Activated CD8-positive, alpha-beta memory T cell treated with anti-CD3 and anti-CD28 coated beads, Interleukin-2, amount 10 ng/mL, durations not matched to agents 7 days and 5 days (primary cell): ENCODE data around the gene ZNF140. TPM values are rescaled to one million over a fixed set of nuclear protein-coding genes. Genes with fewer than 3 reads are reported as not detected.

ENCODE experiments used
- ATAC-seq: fragments of 150-1000 bp; cut with Tn5 transposase; one replicate; pipeline ENCODE4 v1.10.0; 2021; ENCODE audit warnings: moderate library complexity
- CTCF ChIA-PET: fragments of 350-600 bp; sonication (Branson Sonifier 250); formaldehyde crosslinking; loops from one replicate; lab custom pipeline; 2021; ENCODE audit warnings: antibody characterized with exemption; lab: Charles Lee
- DNase-seq: peaks from one replicate; pipeline ENCODE4 v3.0.0-alpha.2; 2020
- H3K27ac Mint-ChIP-seq: one replicate; pipeline ENCODE4 v1.8.0; 2021; ENCODE audit warnings: mild to moderate bottlenecking, mixed read lengths
- H3K27me3 Mint-ChIP-seq: one replicate; pipeline ENCODE4 v1.8.0; 2021; ENCODE audit warnings: mixed read lengths
- H3K36me3 Mint-ChIP-seq: one replicate; pipeline ENCODE4 v1.8.0; 2021; ENCODE audit warnings: mild to moderate bottlenecking, mixed read lengths
- H3K4me1 Mint-ChIP-seq: one replicate; pipeline ENCODE4 v1.8.0; 2021; ENCODE audit warnings: mixed read lengths
- H3K4me3 Mint-ChIP-seq: one replicate; pipeline ENCODE4 v1.8.0; 2021; ENCODE audit warnings: mild to moderate bottlenecking, moderate library complexity, mixed read lengths
- H3K9me3 Mint-ChIP-seq: one replicate; pipeline ENCODE4 v1.8.0; 2022; ENCODE audit warnings: low read depth, mixed read lengths
- total RNA-seq, 2 experiments: library from RNA; stranded (reverse); gene quantifications; one replicate each; pipeline ENCODE4 v1.2.3, GENCODE V29; 2021

The ZNF140 gene
- 10 to 100 TPM; 11.2 to 13.6 TPM for total RNA-seq

- peaks cover 32% of the 10 kb centered on the region for H3K9me3 Mint-ChIP-seq
- H3K36me3 Mint-ChIP-seq: peaks cover 56% of the 10 kb centered on the region
Measured at GRCh38 chr12:133080368-133081158, at the start of gene ZNF140. Gene ZNF140 (plus strand): TSS chr12:133080923. CDS start chr12:133081321, 398 bp downstream.

GRCh38 chr12:133037207-133038005, 43.3 kb upstream of the ZNF140 start, which contains the start of gene ZNF84:
Gene ZNF84 (plus strand): TSS chr12:133037509. CDS start chr12:133041468, 3,959 bp downstream.
- CTCF ChIA-PET: interaction anchor here (1.0 to 2.0 kb wide), 5 partner anchors 10 to 166 kb away, joined by 3 to 6 read pairs (median 4); partner anchors contain the start of gene ZNF268
- H3K27ac Mint-ChIP-seq: peak within 1 kb of the TSS; percentile 100
- H3K9me3 Mint-ChIP-seq: peaks cover 42% of the 10 kb centered on the region
- peak within 1 kb of the TSS; percentile 83 for H3K4me3 Mint-ChIP-seq
- peaks cover 63% of the 10 kb centered on the region for H3K36me3 Mint-ChIP-seq
- H3K27me3 Mint-ChIP-seq: no peaks in the 10 kb centered on the region
- DNase-seq: peak; percentile 99
- peak; percentile 96 for ATAC-seq
- peaks cover 21% of the 10 kb centered on the region for H3K4me1 Mint-ChIP-seq

More at GRCh38 chr12:133080368-133081158, at the start of gene ZNF140:
- H3K4me1 Mint-ChIP-seq: peaks cover 10% of the 10 kb centered on the region
- no peak within 1 kb of the TSS for H3K4me3 Mint-ChIP-seq
- peak; percentile 72 for ATAC-seq
- H3K27me3 Mint-ChIP-seq: no peaks in the 10 kb centered on the region
- peak; percentile 97 for DNase-seq
- H3K27ac Mint-ChIP-seq: no peak within 1 kb of the TSS
- CTCF ChIA-PET: interaction anchor here (0.8 to 2.1 kb wide), 6 partner anchors 42 to 124 kb away, joined by 3 to 10 read pairs (median 4); partner anchors contain the start of genes ZNF10, ZNF268 and ZNF891

- peaks cover 48% of the 10 kb centered on the region for H3K9me3 Mint-ChIP-seq
- H3K27me3 Mint-ChIP-seq: no peaks in the 10 kb centered on the region
- H3K27ac Mint-ChIP-seq: peak overlapping the region; percentile 100
- peaks cover 71% of the 10 kb centered on the region for H3K36me3 Mint-ChIP-seq
- DNase-seq: no peak
- ATAC-seq: no peak
- H3K4me1 Mint-ChIP-seq: peaks cover 21% of the 10 kb centered on the region
- CTCF ChIA-PET: interaction anchor here (1.0 to 2.0 kb wide), 5 partner anchors 9 to 165 kb away, joined by 3 to 6 read pairs (median 4); partner anchors contain the start of gene ZNF268
- peak overlapping the region; percentile 83 for H3K4me3 Mint-ChIP-seq
Measured at GRCh38 chr12:133038118-133038709, 42.5 kb upstream of the ZNF140 start.

GRCh38 chr12:133046698-133047097, 34.0 kb upstream of the ZNF140 start:
- ATAC-seq: no peak
- CTCF ChIA-PET: interaction anchor here (1.5 kb wide), 1 partner anchor 9 kb away, joined by 4 read pairs; the partner anchor contains the start of gene ZNF84

GRCh38 chr12:133057446-133057845, 23.3 kb upstream of the ZNF140 start:
- no peaks in the 10 kb centered on the region for H3K4me1 Mint-ChIP-seq
- H3K36me3 Mint-ChIP-seq: peaks cover 56% of the 10 kb centered on the region
- H3K4me3 Mint-ChIP-seq: no peak overlapping the region
- DNase-seq: no peak
- peaks cover 47% of the 10 kb centered on the region for H3K9me3 Mint-ChIP-seq
- CTCF ChIA-PET: no interaction called here
- H3K27ac Mint-ChIP-seq: no peak overlapping the region
- no peaks in the 10 kb centered on the region for H3K27me3 Mint-ChIP-seq
- no peak for ATAC-seq

More at GRCh38 chr12:133046698-133047097, 34.0 kb upstream of the ZNF140 start:
- no peaks in the 10 kb centered on the region for H3K4me1 Mint-ChIP-seq
- no peak overlapping the region for H3K4me3 Mint-ChIP-seq
- H3K27ac Mint-ChIP-seq: no peak overlapping the region
- no peaks in the 10 kb centered on the region for H3K27me3 Mint-ChIP-seq
- peaks cover 69% of the 10 kb centered on the region for H3K9me3 Mint-ChIP-seq
- no peak for DNase-seq
- peaks cover 92% of the 10 kb centered on the region for H3K36me3 Mint-ChIP-seq

GRCh38 chr12:133058203-133059113, 22.3 kb upstream of the ZNF140 start:
- Mint-ChIP-seq H3K36me3 (peaks cover 55% of the 10 kb centered on the region), H3K4me3 (no peak overlapping the region), H3K9me3 (peaks cover 46% of the 10 kb centered on the region), H3K27ac (no peak overlapping the region), H3K4me1 (no peaks in the 10 kb centered on the region), H3K27me3 (no peaks in the 10 kb centered on the region)
- no peak for DNase-seq
- ATAC-seq: no peak
- CTCF ChIA-PET: interaction anchor here (0.6 kb wide), 1 partner anchor 119 kb away, joined by 3 read pairs; no protein-coding TSS in a partner anchor

GRCh38 chr12:133061954-133062353, 18.8 kb upstream of the ZNF140 start:
- no peak overlapping the region for H3K4me3 Mint-ChIP-seq
- H3K27me3 Mint-ChIP-seq: no peaks in the 10 kb centered on the region
- DNase-seq (no peak), ATAC-seq (no peak)
- CTCF ChIA-PET: no interaction called here
- H3K4me1 Mint-ChIP-seq: no peaks in the 10 kb centered on the region
- H3K27ac Mint-ChIP-seq: no peak overlapping the region
- peaks cover 31% of the 10 kb centered on the region for H3K36me3 Mint-ChIP-seq
- peaks cover 46% of the 10 kb centered on the region for H3K9me3 Mint-ChIP-seq

GRCh38 chr12:133063556-133063955, 17.2 kb upstream of the ZNF140 start:
- Mint-ChIP-seq H3K27ac (no peak overlapping the region), H3K4me3 (no peak overlapping the region), H3K4me1 (no peaks in the 10 kb centered on the region), H3K9me3 (peaks cover 39% of the 10 kb centered on the region), H3K36me3 (peaks cover 17% of the 10 kb centered on the region), H3K27me3 (no peaks in the 10 kb centered on the region)
- no peak for ATAC-seq
- no peak for DNase-seq
- CTCF ChIA-PET: no interaction called here

GRCh38 chr12:133073836-133074235, 6.9 kb upstream of the ZNF140 start:
- Mint-ChIP-seq H3K27me3 (no peaks in the 10 kb centered on the region), H3K36me3 (peaks cover 13% of the 10 kb centered on the region), H3K4me1 (no peaks in the 10 kb centered on the region), H3K27ac (no peak overlapping the region), H3K9me3 (peaks cover 38% of the 10 kb centered on the region), H3K4me3 (no peak overlapping the region)
- no peak for ATAC-seq
- CTCF ChIA-PET: no interaction called here
- no peak for DNase-seq

- peaks cover 10% of the 10 kb centered on the region for H3K4me1 Mint-ChIP-seq
- peaks cover 52% of the 10 kb centered on the region for H3K36me3 Mint-ChIP-seq
- H3K9me3 Mint-ChIP-seq: peaks cover 34% of the 10 kb centered on the region
- DNase-seq: peak; percentile 99
- CTCF ChIA-PET: interaction anchor here (0.8 to 2.1 kb wide), 4 partner anchors 42 to 101 kb away, joined by 3 to 10 read pairs (median 4); partner anchors contain the start of genes ZNF10, ZNF268 and ZNF891
- H3K4me3 Mint-ChIP-seq: no peak overlapping the region
- H3K27me3 Mint-ChIP-seq: no peaks in the 10 kb centered on the region
- H3K27ac Mint-ChIP-seq: no peak overlapping the region
- peak; percentile 81 for ATAC-seq
Measured at GRCh38 chr12:133080026-133080367, 726 bp upstream of the ZNF140 start.

GRCh38 chr12:133081159-133081780, 547 bp downstream of the ZNF140 start:
- CTCF ChIA-PET: interaction anchor here (1.1 to 2.1 kb wide), 3 partner anchors 49 to 124 kb away, joined by 3 to 8 read pairs (median 6); partner anchors contain the start of genes ZNF10, ZNF268 and ZNF891
- peaks cover 10% of the 10 kb centered on the region for H3K4me1 Mint-ChIP-seq
- H3K27ac Mint-ChIP-seq: no peak overlapping the region
- peaks cover 63% of the 10 kb centered on the region for H3K36me3 Mint-ChIP-seq
- ATAC-seq (no peak), DNase-seq (peak; percentile 42)
- peaks cover 36% of the 10 kb centered on the region for H3K9me3 Mint-ChIP-seq
- H3K4me3 Mint-ChIP-seq: no peak overlapping the region
- no peaks in the 10 kb centered on the region for H3K27me3 Mint-ChIP-seq
